Astrocyte (in vitro differentiated cells and primary cell): ENCODE measurements around the gene KCNJ18. TPM values are rescaled to one million over a fixed set of nuclear protein-coding genes. Genes with fewer than 3 reads are reported as not detected.
"Not testable (repeated sequence)": the region's sequence is repeated elsewhere in the genome, so short reads cannot be mapped to it uniquely, and the experiment has no call there.

Source experiments
- DNase-seq: peaks from one replicate; pipeline ENCODE4 v3.0.0-alpha.2; 2010; ENCODE audit warnings: low read depth
- FAIRE-seq: peaks from 2 replicates; lab custom pipeline; 2011; peaks lifted over from hg19 to GRCh38; lab: Jason Lieb, UNC
- H2AFZ ChIP-seq: 2 replicates; pipeline ENCODE4 v1.6.0; 2012; ENCODE audit warnings: low read depth, low read length, inconsistent platforms
- H3K27ac ChIP-seq: 2 replicates; pipeline ENCODE4 v1.5.1; 2011; ENCODE audit warnings: low read depth, low read length, inconsistent platforms
- H3K27me3 ChIP-seq: 2 replicates; pipeline ENCODE4 v1.6.0; 2011; ENCODE audit warnings: low read length, inconsistent platforms; ENCODE audit not compliant: insufficient read depth
- H3K36me3 ChIP-seq: 2 replicates; pipeline ENCODE4 v1.5.1; 2011; ENCODE audit warnings: low read length, inconsistent platforms; ENCODE audit not compliant: insufficient read depth
- H3K4me1 ChIP-seq: 2 replicates; pipeline ENCODE4 v1.5.1; 2011; ENCODE audit warnings: low read length, inconsistent platforms; ENCODE audit not compliant: insufficient read depth
- H3K4me2 ChIP-seq: 2 replicates; pipeline ENCODE4 v1.6.0; 2012; ENCODE audit warnings: low read length, inconsistent platforms
- H3K4me3 ChIP-seq: 2 replicates; pipeline ENCODE4 v1.5.1; 2011; ENCODE audit warnings: low read depth, mild to moderate bottlenecking, low read length, inconsistent platforms; ENCODE audit not compliant: insufficient read depth
- H3K79me2 ChIP-seq: 2 replicates; pipeline ENCODE4 v1.6.0; 2012; ENCODE audit warnings: mild to moderate bottlenecking, low read length, inconsistent platforms; ENCODE audit not compliant: insufficient read depth
- H3K9ac ChIP-seq: 2 replicates; pipeline ENCODE4 v1.6.0; 2012; ENCODE audit warnings: mild to moderate bottlenecking, low read length, inconsistent platforms
- H3K9me3 ChIP-seq: 2 replicates; pipeline ENCODE4 v1.5.1; 2012; ENCODE audit warnings: low read depth, mild to moderate bottlenecking, low read length, inconsistent platforms; ENCODE audit not compliant: insufficient read depth
- H4K20me1 ChIP-seq: 2 replicates; pipeline ENCODE4 v1.6.0; 2012; ENCODE audit warnings: low read length, inconsistent platforms; ENCODE audit not compliant: insufficient read depth
- H3K27ac Mint-ChIP-seq: one replicate; pipeline ENCODE4 v1.8.0; 2021; ENCODE audit warnings: mild to moderate bottlenecking, mixed read lengths; ENCODE audit not compliant: unreplicated experiment
- H3K27me3 Mint-ChIP-seq: one replicate; pipeline ENCODE4 v1.8.0; 2021; ENCODE audit warnings: low read depth, mixed read lengths; ENCODE audit not compliant: unreplicated experiment
- H3K36me3 Mint-ChIP-seq: one replicate; pipeline ENCODE4 v1.8.0; 2021; ENCODE audit warnings: low read depth, mixed read lengths; ENCODE audit not compliant: unreplicated experiment
- H3K4me1 Mint-ChIP-seq: one replicate; pipeline ENCODE4 v1.8.0; 2021; ENCODE audit warnings: low read depth, mixed read lengths; ENCODE audit not compliant: unreplicated experiment
- H3K4me3 Mint-ChIP-seq: one replicate; pipeline ENCODE4 v1.8.0; 2021; ENCODE audit warnings: mild to moderate bottlenecking, moderate library complexity, mixed read lengths; ENCODE audit not compliant: unreplicated experiment
- H3K9me3 Mint-ChIP-seq: one replicate; pipeline ENCODE4 v1.8.0; 2021; ENCODE audit warnings: mild to moderate bottlenecking, mixed read lengths; ENCODE audit not compliant: unreplicated experiment
- CTCF ChIP-seq: IDR thresholded peaks from 2 replicates; pipeline ENCODE4 v1.5.1; 2011; ENCODE audit warnings: low read depth, mild to moderate bottlenecking, inconsistent platforms, low read length, moderate library complexity; ENCODE audit not compliant: insufficient read depth
- EZH2 ChIP-seq: IDR thresholded peaks from 2 replicates; pipeline ENCODE4 v1.6.1; 2012; ENCODE audit warnings: mild to moderate bottlenecking, low read length, inconsistent platforms; ENCODE audit not compliant: insufficient read depth
- total RNA-seq: library from RNA; stranded (reverse); gene quantifications from 2 replicates; pipeline ENCODE4 v1.2.1, GENCODE V29; 2021

KCNJ18 gene
- total RNA-seq, 1 donor from 2014 or later: not detected

GRCh38 chr17:21740836-21741235 is 48.5 kb downstream of the KCNJ18 start:
- not testable (repeated sequence) for H3K79me2 ChIP-seq, H2AFZ ChIP-seq, H3K9ac ChIP-seq, H3K4me2 ChIP-seq, H3K4me3 Mint-ChIP-seq, H3K9me3 ChIP-seq, H4K20me1 ChIP-seq, H3K4me1 ChIP-seq, H3K27ac Mint-ChIP-seq, H3K9me3 Mint-ChIP-seq, DNase-seq, H3K36me3 ChIP-seq, H3K27me3 ChIP-seq, H3K4me1 Mint-ChIP-seq, H3K27ac ChIP-seq, FAIRE-seq, H3K27me3 Mint-ChIP-seq, H3K36me3 Mint-ChIP-seq, H3K4me3 ChIP-seq

- not testable (repeated sequence) for H3K27me3 Mint-ChIP-seq, FAIRE-seq
Observed at GRCh38 chr17:21741520-21741919, 49.2 kb downstream of the KCNJ18 start.

GRCh38 chr17:21742326-21742725 is 50.0 kb downstream of the KCNJ18 start:
- Mint-ChIP-seq H3K36me3 (no peaks in the 10 kb centered on the region), H3K9me3 (peaks cover 5% of the 10 kb centered on the region), H3K4me1 (no peaks in the 10 kb centered on the region), H3K27ac (no peak overlapping the region), H3K27me3 (no peaks in the 10 kb centered on the region), H3K4me3 (no peak overlapping the region)
- Histone ChIP-seq H3K36me3 (no peaks in the 10 kb centered on the region), H4K20me1 (no peaks in the 10 kb centered on the region), H3K4me3 (no peak overlapping the region), H3K9ac (no peak overlapping the region), H3K27me3 (no peaks in the 10 kb centered on the region), H2AFZ (no peak overlapping the region), H3K4me1 (no peaks in the 10 kb centered on the region), H3K9me3 (no peaks in the 10 kb centered on the region), H3K27ac (no peak overlapping the region), H3K79me2 (no peaks in the 10 kb centered on the region), H3K4me2 (no peak overlapping the region)
- FAIRE-seq (no peak), DNase-seq (no peak)
- no peak for TF ChIP-seq CTCF
- TF ChIP-seq EZH2: no peak

More at GRCh38 chr17:21741520-21741919, 49.2 kb downstream of the KCNJ18 start:
- not testable (repeated sequence) for H3K9me3 ChIP-seq, H3K4me2 ChIP-seq, H3K4me1 Mint-ChIP-seq, H3K79me2 ChIP-seq, H3K36me3 Mint-ChIP-seq, H3K27ac ChIP-seq, H3K36me3 ChIP-seq, H3K4me3 Mint-ChIP-seq, H2AFZ ChIP-seq, H3K4me1 ChIP-seq, H3K4me3 ChIP-seq, DNase-seq, H3K9me3 Mint-ChIP-seq, H4K20me1 ChIP-seq, H3K27me3 ChIP-seq, H3K9ac ChIP-seq, H3K27ac Mint-ChIP-seq

GRCh38 chr17:21744151-21744550 is 51.8 kb downstream of the KCNJ18 start:
- not testable (repeated sequence) for H3K27me3 ChIP-seq, H3K9me3 Mint-ChIP-seq, H3K4me1 ChIP-seq, H3K27ac Mint-ChIP-seq, H3K27ac ChIP-seq, H3K4me1 Mint-ChIP-seq, FAIRE-seq, H3K79me2 ChIP-seq, H3K9ac ChIP-seq, H3K36me3 Mint-ChIP-seq, DNase-seq, H3K4me2 ChIP-seq, H3K9me3 ChIP-seq, H3K4me3 ChIP-seq, H2AFZ ChIP-seq, H3K4me3 Mint-ChIP-seq, H4K20me1 ChIP-seq, H3K36me3 ChIP-seq, H3K27me3 Mint-ChIP-seq

- H3K4me3 ChIP-seq, H3K4me2 ChIP-seq, H3K27me3 ChIP-seq, H4K20me1 ChIP-seq, H3K9ac ChIP-seq, H3K9me3 ChIP-seq, H3K79me2 ChIP-seq, H2AFZ ChIP-seq, H3K36me3 Mint-ChIP-seq, DNase-seq, H3K4me3 Mint-ChIP-seq, H3K4me1 Mint-ChIP-seq, H3K27ac Mint-ChIP-seq, H3K36me3 ChIP-seq, H3K4me1 ChIP-seq, FAIRE-seq, H3K27me3 Mint-ChIP-seq, H3K27ac ChIP-seq, H3K9me3 Mint-ChIP-seq: not testable (repeated sequence)
Observed at GRCh38 chr17:21744621-21745020, 52.3 kb downstream of the KCNJ18 start.
